CD14-positive monocyte (primary cell): ENCODE data around the gene EPB41L4B. TPM values are rescaled to one million over a fixed set of nuclear protein-coding genes. Genes with fewer than 3 reads are reported as not detected.

Experiments
- DNase-seq, 3 donors: peaks; one replicate each; pipeline ENCODE4 v3.0.0-alpha.2; 2011 to 2022
- H2AFZ ChIP-seq: 2 replicates; pipeline ENCODE4 v1.6.0; 2012; ENCODE audit warnings: mild to moderate bottlenecking, low read depth, low read length, inconsistent platforms; ENCODE audit not compliant: insufficient read depth, poor library complexity, severe bottlenecking
- H3K27ac ChIP-seq, 2 donors: 1 replicate in 1 of 2; 2 replicates in 1 of 2; pipeline ENCODE4 v1.5.1; 2012 to 2013; ENCODE audit warnings: low read length in 2 of 2, control low read depth in 1 of 2, inconsistent platforms in 1 of 2, low read depth in 1 of 2, mild to moderate bottlenecking in 1 of 2
- H3K27me3 ChIP-seq, 2 donors: one replicate each; pipeline versions ENCODE4 v1.6.0 to v1.6.1; 2011 to 2013; ENCODE audit warnings: low read length in 2 of 2; ENCODE audit not compliant: control insufficient read depth in 2 of 2, insufficient read depth in 2 of 2
- H3K36me3 ChIP-seq, 2 donors: replicated peaks in 1 of 2; 1 replicate in 1 of 2; 2 replicates in 1 of 2; pipeline versions ENCODE4 v1.5.1 to v1.6.1; 2012 to 2013; ENCODE audit warnings: low read length in 2 of 2, control low read depth in 1 of 2, inconsistent platforms in 1 of 2, mild to moderate bottlenecking in 1 of 2; ENCODE audit not compliant: insufficient read depth in 2 of 2, control insufficient read depth in 1 of 2
- H3K4me1 ChIP-seq, 2 donors: 1 replicate in 1 of 2; 2 replicates in 1 of 2; pipeline versions ENCODE4 v1.5.1 to v1.6.1; 2012 to 2013; ENCODE audit warnings: low read length in 2 of 2, control low read depth in 1 of 2, inconsistent platforms in 1 of 2, mild to moderate bottlenecking in 1 of 2, moderate library complexity in 1 of 2; ENCODE audit not compliant: insufficient read depth in 2 of 2, control insufficient read depth in 1 of 2
- H3K4me2 ChIP-seq: replicated peaks from 2 replicates; pipeline ENCODE3; 2012; ENCODE audit warnings: low read length, moderate library complexity, mild to moderate bottlenecking; ENCODE audit not compliant: poor library complexity, severe bottlenecking; ENCODE audit errors: extremely low read depth
- H3K4me3 ChIP-seq, 3 experiments: fragments of 200-600 bp in 1 of 3; sonication (generic) in 1 of 3; replicated peaks in 1 of 3; 1 replicate in 2 of 3; 2 replicates in 1 of 3; pipeline ENCODE4 v1.5.1; 2011 to 2013; ENCODE audit warnings: low read length in 3 of 3, mild to moderate bottlenecking in 3 of 3, control low read depth in 2 of 3, low read depth in 2 of 3, inconsistent platforms in 1 of 3, moderate library complexity in 1 of 3
- H3K79me2 ChIP-seq: 2 replicates; pipeline ENCODE4 v1.6.0; 2012; ENCODE audit warnings: mild to moderate bottlenecking, control low read depth, inconsistent platforms, low read length, moderate library complexity; ENCODE audit not compliant: insufficient read depth
- H3K9ac ChIP-seq: 2 replicates; pipeline ENCODE4 v1.6.0; 2017; ENCODE audit warnings: low read length, mild to moderate bottlenecking; ENCODE audit not compliant: insufficient read depth, poor library complexity, severe bottlenecking
- H3K9me3 ChIP-seq, 2 donors: replicated peaks in 1 of 2; 1 replicate in 1 of 2; 2 replicates in 1 of 2; pipeline versions ENCODE4 v1.5.1 to v1.6.1; 2012 to 2013; ENCODE audit warnings: low read length in 2 of 2, control low read depth in 1 of 2; ENCODE audit not compliant: control insufficient read depth in 1 of 2, insufficient read depth in 1 of 2
- H4K20me1 ChIP-seq: 2 replicates; pipeline ENCODE4 v1.6.0; 2012; ENCODE audit warnings: mild to moderate bottlenecking, low read length, control low read depth, moderate library complexity; ENCODE audit not compliant: insufficient read depth
- H3K27ac Mint-ChIP-seq, 7 donors: one replicate each; pipeline ENCODE4 v1.8.0; 2020; ENCODE audit warnings: mild to moderate bottlenecking in 7 of 7, mixed read lengths in 7 of 7, moderate library complexity in 6 of 7, inconsistent platforms in 2 of 7
- H3K27me3 Mint-ChIP-seq, 3 donors: one replicate each; pipeline ENCODE4 v1.8.0; 2021 to 2022; ENCODE audit warnings: low read depth in 3 of 3, mild to moderate bottlenecking in 3 of 3, mixed read lengths in 3 of 3, moderate library complexity in 3 of 3, inconsistent platforms in 1 of 3
- H3K36me3 Mint-ChIP-seq, 2 donors: one replicate each; pipeline ENCODE4 v1.8.0; 2020; ENCODE audit warnings: mixed read lengths in 2 of 2, inconsistent platforms in 1 of 2, mild to moderate bottlenecking in 1 of 2
- H3K4me1 Mint-ChIP-seq: one replicate; pipeline ENCODE4 v1.8.0; 2020; ENCODE audit warnings: mild to moderate bottlenecking, mixed read lengths
- H3K4me3 Mint-ChIP-seq, 2 donors: one replicate each; pipeline ENCODE4 v1.8.0; 2020; ENCODE audit warnings: mild to moderate bottlenecking in 2 of 2, mixed read lengths in 2 of 2, moderate library complexity in 1 of 2
- H3K9me3 Mint-ChIP-seq, 7 donors: one replicate each; pipeline ENCODE4 v1.8.0; 2020 to 2022; ENCODE audit warnings: mixed read lengths in 7 of 7, mild to moderate bottlenecking in 6 of 7, moderate library complexity in 6 of 7, inconsistent platforms in 2 of 7
- WGBS: methylation state at CpG from one replicate; pipeline ENCODE4 v1.1.5; 2013; ENCODE audit warnings: missing lambda C conversion rate; ENCODE audit not compliant: insufficient coverage; 5-methylcytosine and 5-hydroxymethylcytosine counted together
- intact Hi-C, 2 donors: fragments of 100-400 bp; cut with micrococcal nuclease; formaldehyde crosslinking; loops; one replicate each; pipeline versions ENCODE4 v1.15.0 to v1.15.1; 2023
- polyA plus RNA-seq, 3 donors: library from polyadenylated mRNA; depleted of rRNA in 1 of 3; unstranded in 2 of 3; stranded (reverse) in 1 of 3; fragments of 300-500 nt in 2 of 3; fragments of >200 nt in 1 of 3; fragmentation: Illumina TruSeq in 2 of 3; gene quantifications; 1 replicate in 2 of 3; 2 replicates in 1 of 3; pipeline ENCODE4 v1.2.3, GENCODE V29; 2012 to 2021
- TF ChIP-seq, protein P1 (sequence below): fragments of 200-600 bp; IDR thresholded peaks from one replicate; pipeline ENCODE4 v1.8.0; 2022; ENCODE audit warnings: antibody characterized with exemption, mild to moderate bottlenecking

The EPB41L4B gene
- polyA plus RNA-seq, 3 donors, result not detected

DNA sequence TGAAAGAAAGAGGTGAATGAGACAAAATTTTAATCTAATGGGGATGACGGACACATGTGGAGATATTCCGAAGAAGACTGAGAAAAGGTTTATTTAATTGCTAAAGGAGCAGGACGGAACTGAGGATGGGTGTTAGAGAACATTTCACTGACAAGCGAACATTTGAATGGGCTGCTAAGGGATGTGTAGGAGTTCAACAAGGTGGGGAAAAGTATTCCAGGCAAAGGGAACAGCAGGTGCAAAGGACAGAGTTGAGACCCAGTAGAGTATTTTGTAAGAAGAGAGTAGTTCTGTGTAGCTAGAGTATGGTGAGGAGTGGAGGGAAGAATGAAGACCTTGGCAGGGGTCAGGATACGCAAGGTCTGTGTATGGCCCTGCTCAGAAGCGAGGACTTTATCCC is 106.4 kb downstream of the EPB41L4B start:
- intact Hi-C loops, result no loop called here
- TF ChIP-seq, protein P1, sequence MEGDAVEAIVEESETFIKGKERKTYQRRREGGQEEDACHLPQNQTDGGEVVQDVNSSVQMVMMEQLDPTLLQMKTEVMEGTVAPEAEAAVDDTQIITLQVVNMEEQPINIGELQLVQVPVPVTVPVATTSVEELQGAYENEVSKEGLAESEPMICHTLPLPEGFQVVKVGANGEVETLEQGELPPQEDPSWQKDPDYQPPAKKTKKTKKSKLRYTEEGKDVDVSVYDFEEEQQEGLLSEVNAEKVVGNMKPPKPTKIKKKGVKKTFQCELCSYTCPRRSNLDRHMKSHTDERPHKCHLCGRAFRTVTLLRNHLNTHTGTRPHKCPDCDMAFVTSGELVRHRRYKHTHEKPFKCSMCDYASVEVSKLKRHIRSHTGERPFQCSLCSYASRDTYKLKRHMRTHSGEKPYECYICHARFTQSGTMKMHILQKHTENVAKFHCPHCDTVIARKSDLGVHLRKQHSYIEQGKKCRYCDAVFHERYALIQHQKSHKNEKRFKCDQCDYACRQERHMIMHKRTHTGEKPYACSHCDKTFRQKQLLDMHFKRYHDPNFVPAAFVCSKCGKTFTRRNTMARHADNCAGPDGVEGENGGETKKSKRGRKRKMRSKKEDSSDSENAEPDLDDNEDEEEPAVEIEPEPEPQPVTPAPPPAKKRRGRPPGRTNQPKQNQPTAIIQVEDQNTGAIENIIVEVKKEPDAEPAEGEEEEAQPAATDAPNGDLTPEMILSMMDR, result no peak
- H3K4me1 Mint-ChIP-seq, result no peaks in the 10 kb centered on the region
- WGBS, result 94% methylated on average over 6 of the region's 6 CpGs
- peaks cover 0 to 1% (median 0%) of the 10 kb centered on the region in 7 donors for H3K9me3 Mint-ChIP-seq
- no peak overlapping the region for H2AFZ ChIP-seq
- H3K27me3 ChIP-seq, result no peaks in the 10 kb centered on the region
- no peaks in the 10 kb centered on the region for H3K36me3 ChIP-seq
- H3K27ac Mint-ChIP-seq, result no peak overlapping the region
- H3K9me3 ChIP-seq, result no peaks in the 10 kb centered on the region
- no peaks in the 10 kb centered on the region for H4K20me1 ChIP-seq
- no peak overlapping the region for H3K4me3 ChIP-seq
- H3K9ac ChIP-seq, result no peak overlapping the region
- peaks cover 7 to 20% (median 14%) of the 10 kb centered on the region in 3 donors for H3K27me3 Mint-ChIP-seq
- H3K4me2 ChIP-seq, result no peak overlapping the region
- DNase-seq, result no peak
- no peaks in the 10 kb centered on the region for H3K79me2 ChIP-seq
- no peak overlapping the region for H3K4me3 Mint-ChIP-seq
- H3K36me3 Mint-ChIP-seq, result no peaks in the 10 kb centered on the region
- H3K4me1 ChIP-seq, result no peaks in the 10 kb centered on the region
- no peak overlapping the region for H3K27ac ChIP-seq

- no peak overlapping the region for H3K4me3 Mint-ChIP-seq
- Histone ChIP-seq H3K4me3 (no peak overlapping the region), H3K27ac (no peak overlapping the region), H3K79me2 (no peaks in the 10 kb centered on the region), H2AFZ (no peak overlapping the region), H3K4me1 (no peaks in the 10 kb centered on the region), H3K36me3 (no peaks in the 10 kb centered on the region), H3K27me3 (no peaks in the 10 kb centered on the region), H3K9me3 (no peaks in the 10 kb centered on the region), H3K4me2 (no peak overlapping the region), H3K9ac (no peak overlapping the region), H4K20me1 (no peaks in the 10 kb centered on the region)
- no peaks in the 10 kb centered on the region for H3K4me1 Mint-ChIP-seq
- H3K27me3 Mint-ChIP-seq, result peaks cover 7 to 20% (median 19%) of the 10 kb centered on the region in 3 donors
- H3K36me3 Mint-ChIP-seq, result no peaks in the 10 kb centered on the region
- DNase-seq, result no peak
- 93% methylated on average over 3 of the region's 11 CpGs for WGBS
- TF ChIP-seq, protein P1, result no peak
- intact Hi-C loops, result no loop called here
- H3K27ac Mint-ChIP-seq, result no peak overlapping the region
- H3K9me3 Mint-ChIP-seq, result peaks cover 0 to 1% (median 0%) of the 10 kb centered on the region in 7 donors
Measured at GRCh38 chr9:109213285-109214121, 107.4 kb downstream of the EPB41L4B start.
